Hepatocyte (in vitro differentiated cells): Measurements from ENCODE around the gene ME3. TPM values are rescaled to one million over a fixed set of nuclear protein-coding genes. Genes with fewer than 3 reads are reported as not detected.
A peak's percentile ranks its signal among the peaks of the same experiment; 100 is the strongest.

ENCODE experiments used
- DNase-seq: peaks from one replicate; pipeline ENCODE4 v3.0.0-alpha.2; 2016; ENCODE audit warnings: low spot score
- H2AFZ ChIP-seq: fragments of 200-600 bp; sonication (generic); 2 replicates; pipeline ENCODE4 v1.6.0; 2016; ENCODE audit warnings: antibody characterized with exemption, mild to moderate bottlenecking
- H3K27ac ChIP-seq: fragments of 200-600 bp; sonication (generic); 2 replicates; pipeline ENCODE4 v1.5.1; 2016; ENCODE audit warnings: mild to moderate bottlenecking
- H3K27me3 ChIP-seq: fragments of 200-600 bp; sonication (generic); 2 replicates; pipeline ENCODE4 v1.6.1; 2016
- H3K36me3 ChIP-seq: fragments of 200-600 bp; sonication (generic); replicated peaks from 2 replicates; pipeline ENCODE4 v1.5.1; 2016; ENCODE audit warnings: low read depth; ENCODE audit not compliant: insufficient read depth
- H3K4me1 ChIP-seq: fragments of 200-600 bp; sonication (generic); 2 replicates; pipeline ENCODE4 v1.5.1; 2016; ENCODE audit warnings: mild to moderate bottlenecking, moderate library complexity; ENCODE audit not compliant: insufficient read depth
- H3K4me2 ChIP-seq: fragments of 200-600 bp; sonication (generic); 2 replicates; pipeline ENCODE4 v1.6.0; 2016
- H3K4me3 ChIP-seq: fragments of 200-600 bp; sonication (generic); 2 replicates; pipeline ENCODE4 v1.5.1; 2016; ENCODE audit warnings: mild to moderate bottlenecking
- H3K79me2 ChIP-seq: fragments of 200-600 bp; sonication (generic); 2 replicates; pipeline ENCODE4 v1.6.0; 2017; ENCODE audit warnings: mild to moderate bottlenecking
- H3K9me2 ChIP-seq: fragments of 200-600 bp; sonication (generic); replicated peaks from 2 replicates; pipeline ENCODE4 v1.6.0; 2017; ENCODE audit warnings: mild to moderate bottlenecking; ENCODE audit not compliant: insufficient read depth
- H3K9me3 ChIP-seq: fragments of 200-600 bp; sonication (generic); 2 replicates; pipeline ENCODE4 v1.5.1; 2016; ENCODE audit warnings: low read depth, mild to moderate bottlenecking
- H4K20me1 ChIP-seq: fragments of 200-600 bp; sonication (generic); 2 replicates; pipeline ENCODE4 v1.6.0; 2016; ENCODE audit warnings: mild to moderate bottlenecking; ENCODE audit not compliant: insufficient read depth, poor library complexity, severe bottlenecking
- CTCF ChIP-seq: fragments of 200-600 bp; sonication (generic); IDR thresholded peaks from 2 replicates; pipeline ENCODE4 v1.5.1; 2016; ENCODE audit warnings: antibody characterized with exemption, mild to moderate bottlenecking; ENCODE audit not compliant: poor library complexity
- EZH2 ChIP-seq: fragments of 200-600 bp; sonication (generic); IDR thresholded peaks from 2 replicates; pipeline ENCODE4 v1.6.1; 2016; ENCODE audit warnings: antibody characterized with exemption, mild to moderate bottlenecking, borderline replicate concordance
- EZH2phosphoT487 ChIP-seq: fragments of 200-600 bp; sonication (generic); IDR thresholded peaks from one replicate; pipeline ENCODE4 v1.6.1; 2018; ENCODE audit warnings: antibody characterized with exemption, mild to moderate bottlenecking, low read depth, moderate library complexity; ENCODE audit not compliant: unreplicated experiment, severe bottlenecking
- WGBS: methylation state at CpG from one replicate; pipeline ENCODE4 v1.1.6; 2016; ENCODE audit warnings: low lambda C conversion rate; ENCODE audit errors: missing lambda C conversion rate; 5-methylcytosine and 5-hydroxymethylcytosine counted together
- polyA plus RNA-seq: library from polyadenylated mRNA; unstranded; fragments of >200 nt; fragmentation: Nextera tagmentation; extraction: Ambion mirVana; gene quantifications from 2 replicates; pipeline ENCODE4 v1.2.1, GENCODE V29; 2016
- total RNA-seq: library from RNA; depleted of rRNA; stranded (reverse); fragments of >200 nt; gene quantifications from 2 replicates; pipeline ENCODE4 v1.2.3, GENCODE V29; 2014

ME3 gene
- total and polyA plus RNA-seq, 2 experiments from 2014 or later: 10.3 to 16.1 TPM

DNA sequence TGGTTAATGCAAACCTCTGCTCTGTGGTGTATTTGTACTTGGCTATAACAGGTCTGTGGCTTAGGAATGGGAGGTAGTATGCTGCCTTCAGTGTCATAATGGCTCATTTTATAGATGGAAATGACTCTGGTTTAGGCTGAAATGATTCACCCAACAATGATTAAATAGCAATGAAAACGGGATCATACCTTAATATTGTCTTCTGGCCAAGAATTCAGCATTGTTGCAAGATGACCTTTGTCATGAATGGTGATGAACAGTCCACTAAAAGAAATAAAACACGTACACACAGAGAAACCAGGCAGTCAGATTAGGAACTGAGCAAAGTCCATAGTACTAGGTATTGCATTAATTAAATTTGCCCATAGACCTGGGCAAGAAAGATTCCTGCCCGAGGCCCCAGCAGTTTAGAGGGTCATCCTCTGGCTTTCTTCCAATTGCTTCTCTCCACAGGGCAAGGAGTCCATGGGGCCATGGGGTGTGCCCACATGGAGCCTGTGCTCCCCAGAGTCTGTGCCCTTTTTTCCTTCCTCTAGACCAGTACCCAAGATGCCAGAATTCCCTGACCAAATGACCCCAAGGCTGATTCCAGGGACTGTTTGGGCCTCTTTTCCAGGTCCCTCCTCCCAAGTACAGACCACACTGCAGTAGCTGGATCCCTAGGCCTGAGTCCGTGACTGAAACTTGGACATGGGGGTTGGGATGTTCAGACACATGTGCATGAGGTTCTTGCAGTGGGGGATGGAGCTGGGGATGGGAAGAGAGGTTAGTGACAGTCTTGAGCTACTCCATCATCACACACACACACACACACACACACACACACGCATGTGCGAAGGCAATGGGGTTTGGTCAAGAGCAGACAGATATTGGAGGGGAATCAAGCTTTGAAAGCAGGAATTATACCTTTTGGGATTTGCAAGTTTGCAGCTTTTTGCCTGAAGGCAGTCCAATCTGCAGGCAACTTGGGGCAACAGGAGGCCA lies 163.5 kb downstream of the ME3 start:
- TF ChIP-seq EZH2: no peak
- TF ChIP-seq CTCF: no peak
- TF ChIP-seq EZH2phosphoT487: no peak
- 86% methylated on average over 6 of the region's 6 CpGs for WGBS
- peaks cover 43% of the 10 kb centered on the region for H3K4me1 ChIP-seq
- H3K79me2 ChIP-seq: no peaks in the 10 kb centered on the region
- H3K4me3 ChIP-seq: no peak overlapping the region
- H2AFZ ChIP-seq: no peak overlapping the region
- peak overlapping the region; percentile 14 for H3K4me2 ChIP-seq
- peak overlapping the region; percentile 93 for H3K27ac ChIP-seq
- DNase-seq: peak; percentile 37
- H4K20me1 ChIP-seq: no peaks in the 10 kb centered on the region
- no peaks in the 10 kb centered on the region for H3K9me3 ChIP-seq
- H3K27me3 ChIP-seq: no peaks in the 10 kb centered on the region
- no peaks in the 10 kb centered on the region for H3K9me2 ChIP-seq
- no peaks in the 10 kb centered on the region for H3K36me3 ChIP-seq

- Histone ChIP-seq H3K36me3 (no peaks in the 10 kb centered on the region), H3K27me3 (no peaks in the 10 kb centered on the region), H3K9me2 (no peaks in the 10 kb centered on the region), H2AFZ (no peak overlapping the region), H4K20me1 (no peaks in the 10 kb centered on the region), H3K4me1 (peaks cover 35% of the 10 kb centered on the region), H3K79me2 (no peaks in the 10 kb centered on the region), H3K27ac (peak overlapping the region; percentile 20), H3K4me3 (no peak overlapping the region), H3K9me3 (no peaks in the 10 kb centered on the region), H3K4me2 (no peak overlapping the region)
- DNase-seq: no peak
- TF ChIP-seq EZH2phosphoT487 (no peak), EZH2 (no peak), CTCF (no peak)
- WGBS: 98% methylated on average over 4 of the region's 4 CpGs
Observed at GRCh38 chr11:86507249-86507845, 165.1 kb downstream of the ME3 start.

DNA sequence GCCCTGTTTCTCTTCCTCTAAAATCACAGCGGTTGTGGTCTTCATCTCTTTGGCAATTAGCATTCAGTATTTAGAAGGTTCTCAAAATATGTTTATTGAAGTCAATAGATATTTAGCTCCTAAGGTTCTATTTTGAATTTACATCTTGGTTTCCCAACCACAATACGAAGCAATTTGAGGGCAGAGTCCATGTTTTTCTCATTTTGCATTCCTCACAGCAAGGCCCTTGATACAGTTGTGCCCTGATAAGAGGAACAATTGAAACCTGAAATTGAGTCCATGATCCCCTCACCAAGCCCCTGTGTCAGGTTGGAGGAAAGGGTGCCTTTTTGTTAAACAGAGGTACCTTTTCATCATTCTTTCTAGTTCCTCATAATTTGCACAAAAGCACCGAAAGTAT lies 166.2 kb downstream of the ME3 start:
- 87% methylated on average over 3 of the region's 3 CpGs for WGBS
- no peak for DNase-seq
- Histone ChIP-seq H3K36me3 (no peaks in the 10 kb centered on the region), H3K27ac (no peak overlapping the region), H2AFZ (no peak overlapping the region), H3K4me1 (peaks cover 32% of the 10 kb centered on the region), H3K9me3 (no peaks in the 10 kb centered on the region), H3K4me3 (no peak overlapping the region), H3K4me2 (no peak overlapping the region), H4K20me1 (no peaks in the 10 kb centered on the region), H3K9me2 (no peaks in the 10 kb centered on the region), H3K27me3 (no peaks in the 10 kb centered on the region), H3K79me2 (no peaks in the 10 kb centered on the region)
- TF ChIP-seq EZH2phosphoT487 (no peak), CTCF (no peak), EZH2 (no peak)
